Brain pericyte (primary cell): ENCODE measurements around the gene RHOD.

Experiments
- DNase-seq: peaks from one replicate; pipeline ENCODE4 v3.0.0-alpha.2; 2012; ENCODE audit warnings: low read depth, low spot score

RHOD gene

GRCh38 chr11:67117672-67118180, 61.1 kb downstream of the RHOD start:
- no peak for DNase-seq

- DNase-seq, result no peak
These were observed 61.6 kb downstream of the RHOD start for GRCh38 chr11:67118181-67118766.

- peak; percentile 94 for DNase-seq
These were observed 62.3 kb downstream of the RHOD start, which contains the start of gene KDM2A for GRCh38 chr11:67118801-67119584. TSS of gene KDM2A (plus strand) at chr11:67119263. CDS start at chr11:67121317, 2,054 bp downstream.

GRCh38 chr11:67119585-67120391, 63.1 kb downstream of the RHOD start:
- no peak for DNase-seq

- no peak for DNase-seq
These were observed 63.8 kb downstream of the RHOD start for GRCh38 chr11:67120456-67120855.

- DNase-seq, result no peak
These were observed 64.4 kb downstream of the RHOD start for GRCh38 chr11:67120881-67121710.
